ENCODE measurements around the gene C1orf174.

- TF ChIP-seq CTCF (IDR thresholded peaks at IDR 0.05; ENCODE audit: low read length) (peak; percentile 53), EZH2 (IDR thresholded peaks at IDR 0.05; ENCODE audit: borderline replicate concordance, low read length) (no peak)
Measured at GRCh38 chr1:3858231-3858981, 41.7 kb downstream of the C1orf174 start.

Measured in OCI-LY1 (cell line).